Activated naive CD4-positive, alpha-beta T cell treated with Interleukin-2 at 50 U/mL for 16 hours (primary cell): ENCODE measurements around the gene BMP4.
A peak's percentile ranks its signal among the peaks of the same experiment; 100 is the strongest.

Experiments
- DNase-seq: peaks from one replicate; pipeline ENCODE4 v3.0.0-alpha.2; 2020

The BMP4 gene

DNA sequence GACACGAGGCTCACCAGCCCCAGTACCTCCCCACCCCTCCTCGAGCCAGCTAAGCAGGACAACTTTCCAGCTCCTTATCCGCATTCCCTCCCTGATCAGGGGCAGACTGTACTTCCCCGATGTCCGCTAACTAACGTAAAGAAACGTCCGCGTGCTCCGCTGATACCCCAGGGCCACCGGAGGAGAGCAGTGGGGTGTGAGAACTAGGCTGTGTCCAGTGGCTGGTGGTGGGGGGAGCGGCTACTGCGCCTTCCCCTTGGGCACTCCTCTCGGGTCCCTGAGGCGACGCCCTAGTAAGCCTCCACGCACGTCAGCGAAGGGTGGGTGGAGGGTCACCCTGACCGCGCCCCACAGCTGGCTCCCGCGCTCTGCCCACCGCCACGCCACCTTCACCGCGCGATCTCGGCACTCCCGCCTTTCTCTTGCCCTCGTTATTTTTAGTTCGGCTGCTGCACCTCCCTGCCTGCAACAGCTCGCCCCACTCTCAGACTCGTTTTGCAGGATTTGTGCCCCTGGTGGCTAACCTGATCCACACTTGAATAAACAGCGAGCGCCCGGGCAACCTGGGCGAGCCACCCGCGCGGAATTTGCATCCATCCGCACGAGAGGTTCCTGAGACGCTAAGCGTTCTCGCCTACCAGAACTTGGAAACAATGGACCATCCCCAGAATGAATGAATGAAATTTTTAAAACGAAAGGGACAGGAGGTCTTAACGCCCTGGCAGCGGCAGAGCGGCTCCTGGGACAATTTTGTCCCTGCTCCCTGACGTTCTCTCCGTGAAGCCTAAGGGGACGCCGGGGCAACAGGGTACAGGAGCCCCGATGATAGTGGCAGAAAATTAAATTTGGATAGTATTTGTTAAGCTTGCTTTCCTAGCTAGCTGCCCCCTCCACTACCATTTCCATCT is 6.9 kb upstream of the BMP4 start:
- no peak for DNase-seq

DNA sequence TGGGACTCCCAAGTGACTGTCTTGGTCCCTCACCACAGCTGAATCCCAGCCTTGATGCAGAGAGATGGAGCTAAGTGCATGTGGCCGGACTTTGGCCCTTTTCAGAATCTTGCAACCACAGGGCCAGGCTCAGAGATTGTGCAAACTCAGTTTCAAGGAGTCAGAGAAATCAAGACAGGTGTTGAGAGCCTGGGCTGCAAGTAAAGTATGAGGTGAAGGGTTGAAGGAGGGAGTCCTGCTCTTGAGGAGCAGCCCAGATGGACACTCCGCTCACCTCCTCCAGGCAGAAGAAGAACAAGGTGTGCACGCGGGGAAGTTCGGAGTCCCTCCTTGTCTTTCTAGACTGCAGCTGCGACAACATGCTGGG is 6.3 kb upstream of the BMP4 start:
- DNase-seq, result no peak

DNA sequence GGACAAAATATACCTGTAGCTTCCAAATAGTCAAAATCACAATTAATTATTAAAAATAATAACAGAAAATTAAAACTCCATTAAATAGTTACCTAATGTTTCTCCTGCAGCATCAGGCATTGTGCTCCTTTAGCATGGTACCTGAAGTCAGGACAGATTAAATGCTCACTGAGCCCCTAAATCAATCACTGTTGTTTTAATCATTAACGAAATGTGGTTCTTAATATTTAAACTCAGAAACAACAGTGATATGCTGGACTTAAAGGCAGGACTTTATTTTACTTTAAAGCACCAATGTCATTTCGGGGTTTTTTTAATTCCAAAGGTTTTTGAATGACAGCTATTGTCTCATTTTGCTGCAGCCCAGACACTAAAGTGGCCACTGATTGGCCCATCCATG is 2.0 kb upstream of the BMP4 start:
- no peak for DNase-seq

DNA sequence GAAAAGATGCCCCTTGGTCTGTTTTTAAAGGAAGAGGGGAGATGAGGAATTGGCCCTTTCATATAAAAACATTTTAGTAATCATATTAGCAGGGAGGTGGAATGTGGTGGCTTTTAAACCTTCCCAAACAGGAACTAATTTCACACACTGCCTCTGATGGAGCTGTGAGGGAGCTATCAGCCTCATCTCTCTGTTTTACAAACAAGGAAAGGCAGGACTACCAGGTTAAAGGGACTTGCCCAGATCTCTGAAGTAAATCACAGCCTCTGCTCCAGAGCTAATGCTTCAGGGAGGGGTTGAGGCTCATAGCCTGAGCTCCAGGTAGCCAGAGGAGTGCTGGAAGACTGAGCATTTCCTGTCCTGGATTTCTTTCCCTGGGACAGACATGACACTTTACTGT is 1.1 kb upstream of the BMP4 start:
- no peak for DNase-seq

DNA sequence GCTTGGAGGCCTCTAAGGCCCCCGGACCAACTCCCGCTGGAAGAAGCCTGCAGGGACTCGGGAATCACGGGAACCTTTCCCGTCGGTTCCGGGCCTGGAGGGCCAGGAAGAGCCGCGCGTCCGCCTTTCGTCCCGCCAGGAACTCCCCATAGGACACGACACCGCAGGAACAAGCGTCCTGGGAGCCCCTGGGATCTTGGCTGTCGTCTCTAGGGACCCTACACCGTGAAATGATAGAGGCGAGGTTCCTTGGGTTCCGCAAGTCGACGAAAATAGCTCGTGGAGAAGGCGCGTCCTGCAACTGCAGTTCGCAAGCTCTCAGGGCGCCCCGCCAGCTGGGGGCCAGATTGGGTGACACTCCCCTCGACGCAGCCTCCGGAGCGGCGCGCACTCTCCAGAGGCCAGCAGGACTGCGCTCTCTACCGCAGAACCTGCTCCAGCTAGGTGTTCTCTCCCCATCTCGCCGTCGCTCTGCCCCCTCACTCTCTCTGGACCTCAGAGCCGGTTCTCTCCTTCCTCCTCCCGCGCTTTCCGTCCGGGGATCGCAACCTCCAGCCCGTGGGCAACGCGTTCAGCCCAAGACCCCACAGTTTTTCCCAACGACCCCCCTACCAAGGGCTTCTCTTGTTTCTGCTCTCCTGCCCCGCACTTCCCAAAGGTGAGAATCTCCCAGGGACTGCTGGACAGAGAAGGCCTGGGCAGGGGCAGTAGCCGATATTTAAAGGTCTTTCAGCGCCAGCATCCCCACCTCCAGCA is 776 bp downstream of the BMP4 start:
- DNase-seq, result no peak

DNA sequence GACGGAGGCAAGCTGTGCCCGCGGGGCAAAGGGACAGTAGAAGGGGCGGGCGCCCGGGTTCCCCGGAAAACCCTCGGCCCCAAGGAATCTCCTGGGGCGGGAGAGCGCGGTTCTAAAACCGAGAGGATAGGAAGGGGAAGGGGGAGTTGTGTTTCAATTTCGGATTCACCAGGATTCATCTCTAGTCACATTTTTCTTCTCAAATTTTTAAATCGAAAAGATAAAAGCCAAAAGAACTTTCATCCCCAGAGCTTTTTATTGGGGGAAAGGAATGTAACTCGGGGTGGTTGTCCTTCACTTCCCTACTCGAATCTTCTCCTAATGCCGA is 1.4 kb downstream of the BMP4 start:
- DNase-seq, result no peak

DNA sequence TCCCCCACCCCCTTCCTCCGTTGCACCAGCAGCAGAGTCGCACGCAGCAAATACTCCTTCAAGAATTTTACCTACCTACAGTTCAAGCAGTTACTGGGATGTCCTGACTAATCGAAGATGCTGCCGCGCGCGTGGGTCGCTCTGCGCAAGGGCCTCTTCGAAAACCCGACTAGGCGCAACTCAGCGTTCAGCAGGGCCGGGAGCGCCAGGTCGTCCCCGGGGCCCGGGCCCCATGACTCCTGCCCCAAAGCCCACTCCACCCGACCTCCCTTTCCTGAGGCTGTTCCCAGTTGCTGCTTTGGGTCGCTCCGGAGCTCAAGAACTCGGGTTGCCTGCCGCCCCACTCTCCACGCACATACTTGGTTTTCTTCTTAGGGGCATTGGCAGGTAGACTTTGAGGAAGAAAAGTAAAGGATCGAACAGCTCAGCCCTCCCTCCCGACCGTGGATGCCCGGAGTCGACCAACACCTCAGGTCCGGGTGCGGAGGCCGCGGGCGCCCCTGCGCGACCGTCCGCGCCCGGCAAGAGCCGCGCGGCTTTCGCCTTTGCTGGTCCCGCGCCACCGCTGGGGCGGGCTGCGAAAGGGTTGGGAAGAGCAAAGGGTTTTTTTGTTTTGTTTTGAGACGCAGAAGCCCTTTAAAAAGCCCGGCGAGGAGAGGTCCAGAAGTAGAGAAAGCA is 1.9 kb downstream of the BMP4 start:
- DNase-seq, result no peak

DNA sequence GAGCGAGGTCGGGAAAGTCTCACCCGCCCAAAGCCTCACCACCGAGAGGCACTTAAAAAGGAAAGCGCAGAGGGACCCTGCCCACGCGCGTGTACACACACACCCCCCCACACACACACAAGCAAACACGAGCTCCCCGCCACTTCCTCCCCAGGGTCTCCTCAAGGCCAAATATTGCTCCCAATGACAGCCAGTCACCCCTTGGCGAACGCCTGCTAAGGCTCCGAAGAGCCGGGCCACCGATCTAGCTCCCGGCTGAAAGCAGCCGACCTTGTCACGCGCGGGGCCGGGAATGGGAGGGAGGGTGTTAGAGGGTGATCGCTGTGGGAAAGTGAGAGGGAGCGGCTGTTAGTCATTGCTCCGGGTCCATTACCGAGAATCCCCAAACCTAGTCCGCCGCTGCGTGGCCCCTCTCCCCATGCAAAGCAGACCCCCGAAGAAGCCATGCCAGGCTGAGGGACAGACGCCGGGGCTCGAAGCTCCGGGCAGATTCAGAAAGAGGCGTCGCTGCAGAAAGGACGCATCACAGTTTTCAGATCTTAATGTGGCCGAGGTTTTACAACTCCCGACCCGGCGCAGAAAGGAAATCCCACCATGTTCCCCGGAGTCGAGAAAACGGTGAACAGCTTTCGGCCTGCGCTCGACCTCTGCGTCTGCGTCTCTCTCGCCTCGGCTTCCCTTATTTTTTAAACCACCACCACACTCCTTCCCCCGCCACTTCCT is 2.6 kb downstream of the BMP4 start:
- no peak for DNase-seq

DNA sequence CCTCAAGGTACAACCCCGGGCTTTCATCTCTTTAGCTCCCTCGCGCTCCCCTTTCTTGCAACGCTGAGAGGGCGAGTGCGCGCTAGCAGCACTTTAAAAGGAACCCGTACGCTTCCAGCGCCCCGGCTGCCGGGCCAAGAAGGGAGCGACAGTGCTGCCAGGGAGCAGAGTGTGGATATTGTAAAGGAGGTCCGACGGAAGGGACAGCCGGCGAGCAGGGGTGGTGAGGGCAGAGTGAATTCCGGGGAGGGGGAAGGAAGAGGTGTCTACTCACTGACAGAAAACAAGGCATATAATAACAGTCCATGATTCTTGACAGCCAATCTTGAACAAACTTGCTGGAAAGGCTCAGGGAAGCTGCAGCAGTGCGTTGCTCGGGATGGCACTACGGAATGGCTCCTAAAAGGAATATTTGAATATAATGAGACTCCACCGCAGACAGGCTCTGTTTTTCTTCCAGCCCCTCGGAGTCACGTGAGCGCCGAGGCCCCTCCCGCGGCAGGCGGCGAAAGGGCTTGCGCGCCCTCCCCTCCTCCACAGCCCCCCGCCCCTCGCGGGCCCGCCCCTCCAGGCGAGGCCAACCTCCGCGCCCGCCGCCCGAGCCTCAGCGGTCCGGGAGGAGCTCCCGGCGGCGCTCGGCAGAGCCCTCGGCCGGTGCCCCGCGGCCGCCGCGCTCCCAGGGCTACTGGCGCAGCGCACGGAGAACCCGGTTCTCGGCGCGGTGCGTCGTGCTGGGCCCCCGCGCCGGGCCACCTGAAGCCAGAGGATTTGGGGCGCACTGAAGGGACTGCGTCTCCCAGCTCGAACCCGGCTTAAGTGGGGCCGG is 3.4 kb downstream of the BMP4 start:
- DNase-seq, result peak; percentile 22

DNA sequence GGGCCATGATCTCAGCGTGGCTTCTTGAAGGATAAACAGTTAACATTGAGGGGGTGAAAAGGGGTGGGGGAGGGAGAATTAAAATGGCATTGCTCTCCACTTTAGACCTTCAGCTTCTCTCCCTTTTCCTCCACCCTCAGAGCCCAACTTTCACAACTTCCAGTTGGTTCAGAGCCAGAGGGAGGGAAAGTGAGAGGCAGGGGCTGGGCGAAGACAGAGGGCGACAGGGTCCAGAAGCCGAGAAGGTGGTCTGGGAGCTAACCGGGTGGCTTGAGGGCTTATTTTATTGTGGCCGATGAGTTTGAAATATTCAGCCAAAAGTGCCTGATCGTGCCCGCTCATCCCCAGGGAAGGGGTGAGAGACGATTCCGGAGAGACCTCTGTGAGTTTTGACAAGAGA is 4.1 kb downstream of the BMP4 start:
- DNase-seq, result no peak

DNA sequence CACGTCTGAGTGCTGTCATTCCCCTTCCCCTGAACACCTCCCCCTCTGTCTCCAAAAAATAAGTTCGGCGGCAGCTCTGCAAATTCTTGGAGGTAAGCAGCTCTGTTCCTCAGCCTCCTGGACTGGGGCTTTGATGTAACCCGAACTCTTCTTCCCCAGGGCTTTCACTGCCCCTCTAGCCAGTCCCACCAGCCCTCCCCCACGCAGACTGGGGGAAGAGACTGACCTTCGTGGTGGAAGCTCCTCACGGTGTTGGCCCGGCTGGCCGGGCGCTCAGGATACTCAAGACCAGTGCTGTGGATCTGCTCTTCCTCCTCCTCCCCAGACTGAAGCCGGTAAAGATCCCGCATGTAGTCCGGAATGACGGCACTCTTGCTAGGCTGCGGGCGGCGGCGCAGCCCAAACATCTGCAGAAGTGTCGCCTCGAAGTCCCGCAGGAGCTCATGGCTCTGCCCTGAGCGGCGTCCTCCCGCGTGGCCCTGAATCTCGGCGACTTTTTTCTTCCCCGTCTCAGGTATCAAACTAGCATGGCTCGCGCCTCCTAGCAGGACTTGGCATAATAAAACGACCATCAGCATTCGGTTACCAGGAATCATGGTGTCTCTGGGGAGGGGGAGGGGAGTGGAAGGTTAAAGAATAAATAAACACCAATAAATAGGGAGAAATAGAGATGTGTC is 4.9 kb downstream of the BMP4 start:
- DNase-seq, result no peak

DNA sequence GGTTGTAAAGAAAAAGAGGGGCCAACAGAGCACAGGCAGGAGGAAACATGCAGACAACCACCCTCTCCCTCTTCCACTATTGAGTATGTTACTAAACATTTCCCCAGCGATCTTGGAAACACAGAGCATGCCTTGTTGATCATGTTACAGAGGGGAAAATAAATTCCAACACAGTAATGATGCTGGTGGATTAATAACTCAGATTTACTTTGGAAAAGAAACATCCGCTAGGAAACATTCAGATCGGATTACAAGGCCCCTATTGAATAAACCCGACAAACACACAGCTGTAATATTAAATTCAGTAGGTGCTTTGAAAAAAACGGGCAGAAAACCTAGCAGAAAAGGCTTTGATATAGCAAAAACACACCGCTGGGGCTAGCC is 5.4 kb downstream of the BMP4 start:
- no peak for DNase-seq

DNA sequence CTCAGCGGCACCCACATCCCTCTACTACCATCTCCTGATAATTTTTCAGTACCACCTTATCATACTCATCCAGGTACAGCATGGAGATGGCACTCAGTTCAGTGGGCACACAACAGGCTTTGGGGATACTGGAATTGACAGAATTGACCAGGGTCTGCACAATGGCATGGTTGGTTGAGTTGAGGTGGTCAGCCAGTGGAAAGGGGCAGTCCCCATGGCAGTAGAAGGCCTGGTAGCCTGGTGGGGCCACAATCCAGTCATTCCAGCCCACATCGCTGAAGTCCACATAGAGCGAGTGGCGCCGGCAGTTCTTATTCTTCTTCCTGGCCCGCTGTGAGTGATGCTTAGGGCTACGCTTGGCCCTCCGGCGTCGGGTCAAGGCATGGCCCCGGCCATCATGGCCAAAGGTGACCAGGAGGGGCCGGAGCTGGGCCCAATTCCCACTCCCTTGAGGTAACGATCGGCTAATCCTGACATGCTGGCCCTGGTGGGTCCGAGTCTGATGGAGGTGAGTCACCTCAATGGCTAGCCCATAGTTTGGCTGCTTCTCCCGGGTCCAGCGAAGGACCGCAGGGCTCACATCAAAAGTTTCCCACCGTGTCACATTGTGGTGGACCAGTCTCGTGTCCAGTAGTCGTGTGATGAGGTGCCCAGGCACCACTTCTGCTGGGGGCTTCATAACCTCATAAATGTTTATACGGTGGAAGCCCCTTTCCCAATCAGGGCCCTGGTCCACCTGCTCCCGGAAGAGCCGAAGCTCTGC is 6.4 kb downstream of the BMP4 start:
- no peak for DNase-seq

DNA sequence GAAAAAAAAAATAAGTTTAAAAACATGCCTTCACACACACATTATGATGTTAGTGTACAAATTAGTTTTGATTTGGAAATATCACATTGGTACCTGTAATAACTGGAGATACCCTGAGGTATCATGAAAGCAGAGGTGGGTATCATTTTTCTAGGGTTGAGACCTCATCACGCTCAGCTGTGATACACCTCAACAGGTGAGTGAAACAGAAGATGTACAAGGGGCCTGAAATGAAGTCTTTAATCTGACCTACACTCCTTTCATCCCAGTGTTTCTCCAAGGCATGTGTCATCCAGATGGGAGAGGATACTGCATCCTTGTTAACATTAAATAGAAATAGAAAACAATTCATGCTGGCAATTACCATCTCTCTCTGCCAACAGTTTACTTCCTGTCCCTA is 7.4 kb downstream of the BMP4 start:
- no peak for DNase-seq

DNA sequence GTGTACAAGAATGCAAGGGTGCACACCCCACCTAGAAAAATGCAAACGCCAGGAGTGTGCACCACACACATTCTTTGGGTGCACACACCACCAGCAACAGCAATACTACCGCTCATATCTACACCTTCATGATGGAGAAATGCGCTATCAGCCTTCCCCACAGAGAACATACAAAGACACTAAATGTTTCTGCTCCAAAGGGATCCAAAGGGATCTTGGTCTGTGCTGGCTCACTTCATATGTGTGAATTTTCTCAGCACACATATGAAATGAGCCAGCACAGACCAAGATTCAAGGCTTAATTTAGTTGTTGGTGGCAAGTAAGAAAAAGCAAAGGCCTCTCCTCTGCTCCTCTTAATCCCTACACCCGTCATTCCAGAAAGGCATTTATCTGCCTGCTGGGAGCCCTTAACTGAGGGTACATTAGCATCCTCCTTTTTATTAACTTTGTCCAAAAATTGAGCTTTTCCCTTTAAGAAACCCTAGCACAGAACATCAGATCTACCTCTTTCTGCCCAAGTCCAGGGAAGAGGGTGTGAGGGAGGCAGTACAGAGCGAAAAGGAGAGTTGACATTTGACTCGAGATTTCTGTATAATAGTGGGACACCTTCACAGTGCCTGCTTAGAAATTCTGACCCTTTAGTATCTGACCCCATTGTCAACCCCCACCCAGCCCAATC is 8.3 kb downstream of the BMP4 start:
- DNase-seq, result no peak

DNA sequence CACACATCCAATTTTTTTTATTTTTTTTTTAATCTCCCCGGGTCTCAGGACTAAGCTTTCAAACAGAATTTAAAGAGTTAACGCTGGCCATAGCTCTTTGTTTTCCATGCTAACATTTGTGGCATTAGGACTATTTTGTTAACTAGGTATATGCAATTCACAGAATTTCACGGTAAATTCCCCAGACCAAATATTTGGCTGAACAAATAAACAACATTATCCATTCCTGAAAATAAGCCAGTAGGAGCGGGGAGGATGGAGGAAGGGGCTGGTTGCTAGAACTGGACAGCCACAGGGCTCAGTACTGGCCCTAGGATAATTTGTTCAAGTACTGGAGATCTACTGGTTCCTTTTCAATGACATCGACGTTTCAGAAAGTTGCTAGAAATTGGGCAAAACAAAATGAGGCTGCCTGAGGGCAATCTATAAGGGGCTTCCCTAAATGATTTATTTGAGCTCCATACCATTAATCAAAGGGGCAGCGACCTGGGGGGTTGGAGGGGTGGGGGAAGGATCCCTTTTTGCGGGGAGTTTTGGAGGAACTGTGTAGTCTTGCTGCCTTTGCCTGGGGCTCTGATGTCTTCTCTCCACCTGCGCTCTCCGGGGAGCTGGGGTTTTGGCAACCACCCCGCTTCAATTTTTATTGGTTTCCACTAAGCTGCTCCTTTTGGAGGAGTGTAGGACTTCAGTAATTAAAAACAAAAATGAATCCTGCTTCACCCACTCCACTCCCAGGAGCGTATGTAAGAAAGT is 9.0 kb downstream of the BMP4 start:
- DNase-seq, result no peak

DNA sequence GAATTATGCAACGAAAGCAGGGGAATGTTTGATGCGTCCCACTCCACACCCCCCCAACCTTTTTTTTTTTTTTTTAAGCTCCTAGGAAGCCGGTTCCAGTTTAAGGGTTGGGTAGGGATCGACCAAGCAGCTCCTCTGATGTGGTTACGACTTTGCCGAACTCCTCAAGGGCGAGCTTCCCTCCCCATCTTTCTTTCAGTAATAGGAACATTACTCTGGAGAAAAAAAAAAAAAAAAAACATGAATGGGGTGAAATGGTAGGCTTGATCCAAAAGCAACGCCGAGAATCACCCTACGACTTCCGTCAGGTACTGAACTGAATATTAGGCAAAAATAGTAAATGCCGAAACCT is 9.6 kb downstream of the BMP4 start:
- DNase-seq, result no peak

DNA sequence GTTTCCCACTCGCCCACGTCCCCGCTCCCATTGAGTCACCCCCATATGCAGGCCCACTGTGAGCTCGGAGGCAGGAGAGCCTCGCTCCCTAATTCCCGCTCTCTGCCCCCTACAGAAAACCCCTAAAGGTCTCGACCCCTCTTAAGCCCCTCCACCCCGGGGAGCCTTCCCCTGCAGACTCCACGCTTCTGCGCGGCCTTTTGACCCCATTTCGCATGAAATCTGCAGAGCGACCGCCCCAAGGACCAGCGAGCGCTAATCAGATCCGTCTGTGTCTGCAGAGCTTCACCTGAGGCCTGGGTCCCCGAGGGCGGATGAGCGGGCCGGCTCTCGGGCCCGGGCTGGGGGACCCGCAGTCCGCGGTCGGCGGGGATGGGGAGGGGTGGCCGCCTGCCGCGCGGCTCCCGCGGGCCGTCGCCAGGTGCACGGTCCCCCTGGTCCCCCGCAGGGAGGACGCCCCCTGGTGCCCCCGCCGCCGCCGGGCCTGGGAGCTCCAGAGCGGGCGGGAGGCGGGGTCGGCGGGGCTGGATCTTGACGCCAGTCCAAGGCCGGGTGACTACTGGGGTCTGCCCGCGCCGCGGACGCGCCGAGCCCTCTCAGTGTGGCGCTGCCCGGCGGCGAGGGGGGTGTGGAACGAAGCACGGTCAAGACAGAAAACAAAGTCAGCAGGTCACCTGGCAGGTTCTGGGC is 10.1 kb downstream of the BMP4 start:
- no peak for DNase-seq

DNA sequence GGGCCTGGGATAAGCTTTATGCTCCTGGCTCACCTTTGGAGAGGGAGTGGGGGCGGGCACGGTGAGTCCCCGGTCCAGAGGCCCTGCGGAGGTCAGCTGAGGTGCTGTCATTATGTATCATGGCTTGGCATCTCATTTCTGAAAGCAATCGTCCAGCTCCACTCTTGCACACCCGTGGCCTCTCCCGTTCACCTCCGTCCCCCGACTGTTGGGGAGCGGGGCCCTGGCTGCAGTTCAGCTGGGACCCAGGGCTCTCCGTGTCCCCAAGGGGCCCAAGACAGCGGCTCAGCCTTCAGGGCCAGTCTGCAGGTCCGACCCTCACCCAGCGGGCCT is 10.6 kb downstream of the BMP4 start:
- DNase-seq, result no peak

DNA sequence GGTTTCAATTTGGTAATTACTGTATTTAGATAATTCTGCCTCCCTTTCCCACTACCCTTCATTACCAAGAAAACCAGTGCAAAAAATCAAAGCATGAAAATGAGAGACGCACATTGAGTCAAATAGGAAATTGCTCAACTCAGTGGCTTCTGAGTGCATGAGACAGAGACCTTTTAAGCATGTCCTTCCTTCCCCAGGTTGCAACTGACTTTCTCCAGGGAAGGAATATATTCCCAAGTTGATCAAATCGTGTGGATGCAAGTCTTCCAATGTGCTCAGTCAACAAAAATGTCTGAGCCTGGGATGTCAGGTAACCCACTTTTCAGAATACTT is 12.9 kb downstream of the BMP4 start:
- DNase-seq, result no peak
